ENCODE measurements around the gene CUL9. TPM values are rescaled to one million over a fixed set of nuclear protein-coding genes. Genes with fewer than 3 reads are reported as not detected.

Gene CUL9
- total RNA-seq, 1 donor from 2014 or later, result 37.5 TPM

DNA sequence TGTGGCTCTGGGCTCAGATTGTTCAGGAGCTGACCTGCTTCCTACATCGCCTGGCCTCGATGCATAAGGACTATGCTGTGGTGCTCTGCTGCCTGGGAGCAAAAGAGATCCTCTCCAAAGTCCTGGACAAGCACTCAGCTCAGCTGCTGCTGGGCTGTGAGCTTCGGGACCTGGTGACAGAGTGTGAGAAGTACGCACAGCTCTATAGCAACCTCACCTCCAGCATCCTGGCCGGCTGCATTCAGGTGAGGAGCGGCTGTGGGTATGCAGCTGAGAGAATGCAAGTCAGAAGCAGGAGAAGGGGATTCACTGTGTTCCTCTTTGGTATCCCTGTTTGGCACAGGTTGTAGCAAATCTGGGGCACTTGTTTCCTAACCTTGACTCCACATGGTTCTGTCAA, 17.9 kb downstream of the CUL9 start:
- Mint-ChIP-seq H3K4me3 (no peak overlapping the region), H3K36me3 (ENCODE audit: low read depth) (peaks cover 2% of the 10 kb centered on the region), H3K27me3 (ENCODE audit: low read depth) (no peaks in the 10 kb centered on the region), H3K9me3 (no peaks in the 10 kb centered on the region), H3K4me1 (no peaks in the 10 kb centered on the region), H3K27ac (ENCODE audit: unreplicated experiment) (peak overlapping the region; percentile 68)
- TF ChIP-seq, protein P1, sequence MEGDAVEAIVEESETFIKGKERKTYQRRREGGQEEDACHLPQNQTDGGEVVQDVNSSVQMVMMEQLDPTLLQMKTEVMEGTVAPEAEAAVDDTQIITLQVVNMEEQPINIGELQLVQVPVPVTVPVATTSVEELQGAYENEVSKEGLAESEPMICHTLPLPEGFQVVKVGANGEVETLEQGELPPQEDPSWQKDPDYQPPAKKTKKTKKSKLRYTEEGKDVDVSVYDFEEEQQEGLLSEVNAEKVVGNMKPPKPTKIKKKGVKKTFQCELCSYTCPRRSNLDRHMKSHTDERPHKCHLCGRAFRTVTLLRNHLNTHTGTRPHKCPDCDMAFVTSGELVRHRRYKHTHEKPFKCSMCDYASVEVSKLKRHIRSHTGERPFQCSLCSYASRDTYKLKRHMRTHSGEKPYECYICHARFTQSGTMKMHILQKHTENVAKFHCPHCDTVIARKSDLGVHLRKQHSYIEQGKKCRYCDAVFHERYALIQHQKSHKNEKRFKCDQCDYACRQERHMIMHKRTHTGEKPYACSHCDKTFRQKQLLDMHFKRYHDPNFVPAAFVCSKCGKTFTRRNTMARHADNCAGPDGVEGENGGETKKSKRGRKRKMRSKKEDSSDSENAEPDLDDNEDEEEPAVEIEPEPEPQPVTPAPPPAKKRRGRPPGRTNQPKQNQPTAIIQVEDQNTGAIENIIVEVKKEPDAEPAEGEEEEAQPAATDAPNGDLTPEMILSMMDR (conservative IDR thresholded peaks at IDR 0.05), result no peak
- DNase-seq (ENCODE audit: low read depth, low spot score), result no peak

DNA sequence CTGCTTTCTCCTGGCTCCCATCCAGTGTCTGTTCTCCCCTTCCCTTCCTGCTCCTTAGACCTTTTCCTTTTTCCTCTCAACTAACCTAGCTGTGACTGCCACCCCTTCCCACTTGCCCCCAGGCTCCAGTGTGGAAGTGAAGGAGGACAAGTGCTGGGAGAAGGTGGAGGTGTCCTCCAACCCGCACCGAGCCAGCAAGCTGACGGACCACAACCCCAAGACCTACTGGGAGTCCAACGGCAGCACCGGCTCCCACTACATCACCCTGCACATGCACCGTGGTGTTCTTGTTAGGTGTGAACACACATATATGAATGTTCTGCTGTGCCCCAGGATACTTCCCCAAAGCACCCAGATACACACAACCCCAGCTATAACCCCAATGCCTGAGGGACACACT, 18.5 kb downstream of the CUL9 start:
- H3K36me3 Mint-ChIP-seq (ENCODE audit: low read depth), result peaks cover 2% of the 10 kb centered on the region
- no peaks in the 10 kb centered on the region for H3K4me1 Mint-ChIP-seq
- H3K9me3 Mint-ChIP-seq, result no peaks in the 10 kb centered on the region
- H3K4me3 Mint-ChIP-seq, result no peak overlapping the region
- no peak for DNase-seq (ENCODE audit: low read depth, low spot score)
- TF ChIP-seq, protein P1 (conservative IDR thresholded peaks at IDR 0.05), result no peak
- H3K27me3 Mint-ChIP-seq (ENCODE audit: low read depth), result no peaks in the 10 kb centered on the region
- peak overlapping the region; percentile 30 for H3K27ac Mint-ChIP-seq (ENCODE audit: unreplicated experiment)

DNA sequence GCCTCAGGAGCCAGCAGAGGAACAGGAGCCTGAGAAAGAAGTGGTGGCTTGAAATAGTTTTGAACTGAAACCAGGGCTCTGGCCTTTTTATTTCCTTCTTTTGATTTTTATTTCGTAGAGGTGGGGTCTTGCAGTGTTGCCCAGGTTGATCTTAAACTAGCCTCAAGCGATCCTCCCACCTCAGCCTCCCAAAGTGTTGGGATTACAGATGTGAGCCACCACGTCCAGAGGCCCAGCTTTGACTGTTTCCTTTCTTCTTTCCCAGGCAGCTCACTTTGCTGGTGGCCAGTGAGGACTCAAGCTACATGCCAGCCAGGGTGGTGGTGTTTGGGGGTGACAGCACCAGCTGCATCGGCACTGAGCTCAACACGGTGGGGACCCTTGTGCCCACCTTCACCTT, 20.5 kb downstream of the CUL9 start:
- no peak for DNase-seq (ENCODE audit: low read depth, low spot score)
- H3K27me3 Mint-ChIP-seq (ENCODE audit: low read depth), result no peaks in the 10 kb centered on the region
- peaks cover 6% of the 10 kb centered on the region for H3K36me3 Mint-ChIP-seq (ENCODE audit: low read depth)
- no peak overlapping the region for H3K27ac Mint-ChIP-seq (ENCODE audit: unreplicated experiment)
- no peaks in the 10 kb centered on the region for H3K9me3 Mint-ChIP-seq
- TF ChIP-seq, protein P1 (conservative IDR thresholded peaks at IDR 0.05), result no peak
- H3K4me3 Mint-ChIP-seq, result no peak overlapping the region
- no peaks in the 10 kb centered on the region for H3K4me1 Mint-ChIP-seq

DNA sequence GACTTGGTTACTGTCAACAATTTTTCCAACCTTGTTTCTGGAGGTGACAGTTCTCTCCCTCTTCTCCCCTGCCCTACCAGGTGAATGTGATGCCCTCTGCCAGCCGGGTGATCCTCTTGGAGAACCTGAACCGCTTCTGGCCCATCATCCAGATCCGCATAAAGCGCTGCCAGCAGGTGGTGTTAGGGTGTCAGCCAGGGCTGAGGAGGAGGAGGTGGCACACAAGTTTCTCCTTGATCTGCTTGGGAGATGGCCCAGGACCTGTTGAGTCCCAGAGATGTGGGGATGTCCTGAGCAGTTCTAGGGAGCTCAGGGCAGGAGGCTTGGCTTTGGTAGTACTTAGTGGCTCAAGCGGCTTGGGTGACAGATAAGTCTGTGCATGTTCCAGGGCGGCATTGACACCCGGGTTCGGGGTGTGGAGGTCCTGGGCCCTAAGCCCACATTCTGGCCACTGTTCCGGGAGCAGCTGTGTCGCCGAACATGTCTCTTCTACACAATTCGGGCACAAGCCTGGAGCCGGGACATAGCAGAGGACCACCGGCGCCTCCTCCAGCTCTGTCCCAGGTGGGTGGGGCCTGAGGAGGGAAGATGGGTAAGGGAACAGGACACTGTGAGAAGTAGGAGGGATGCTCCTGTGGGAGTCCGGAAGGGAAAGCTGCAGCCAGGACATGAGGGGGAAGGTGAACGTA, 21.2 kb downstream of the CUL9 start:
- H3K27ac Mint-ChIP-seq (ENCODE audit: unreplicated experiment), result peak overlapping the region; percentile 59
- H3K27me3 Mint-ChIP-seq (ENCODE audit: low read depth), result no peaks in the 10 kb centered on the region
- no peaks in the 10 kb centered on the region for H3K4me1 Mint-ChIP-seq
- no peak overlapping the region for H3K4me3 Mint-ChIP-seq
- peaks cover 6% of the 10 kb centered on the region for H3K36me3 Mint-ChIP-seq (ENCODE audit: low read depth)
- DNase-seq (ENCODE audit: low read depth, low spot score), result no peak
- TF ChIP-seq, protein P1 (conservative IDR thresholded peaks at IDR 0.05), result no peak
- no peaks in the 10 kb centered on the region for H3K9me3 Mint-ChIP-seq

DNA sequence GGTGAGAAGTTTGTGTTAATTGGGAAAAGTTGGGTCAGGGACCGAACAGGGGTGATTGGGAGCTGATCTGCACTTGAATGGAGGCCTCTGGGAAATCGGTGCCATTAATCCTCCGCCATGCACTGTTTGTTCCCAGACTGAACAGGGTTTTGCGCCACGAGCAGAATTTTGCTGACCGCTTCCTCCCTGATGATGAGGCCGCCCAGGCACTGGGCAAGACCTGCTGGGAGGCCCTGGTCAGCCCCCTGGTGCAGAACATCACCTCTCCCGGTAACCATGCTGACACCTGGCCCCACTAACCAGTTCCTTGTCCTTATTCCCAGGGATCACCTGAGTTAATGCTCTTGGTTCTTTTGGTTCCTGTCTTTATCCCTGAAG, 21.7 kb downstream of the CUL9 start:
- Mint-ChIP-seq H3K9me3 (no peaks in the 10 kb centered on the region), H3K4me1 (no peaks in the 10 kb centered on the region), H3K27ac (ENCODE audit: unreplicated experiment) (no peak overlapping the region), H3K36me3 (ENCODE audit: low read depth) (peaks cover 6% of the 10 kb centered on the region), H3K4me3 (no peak overlapping the region), H3K27me3 (ENCODE audit: low read depth) (no peaks in the 10 kb centered on the region)
- no peak for DNase-seq (ENCODE audit: low read depth, low spot score)
- TF ChIP-seq, protein P1 (conservative IDR thresholded peaks at IDR 0.05), result no peak

All from neural crest cell (in vitro differentiated cells).